ENCODE measurements around the gene TMEM163.

DNA sequence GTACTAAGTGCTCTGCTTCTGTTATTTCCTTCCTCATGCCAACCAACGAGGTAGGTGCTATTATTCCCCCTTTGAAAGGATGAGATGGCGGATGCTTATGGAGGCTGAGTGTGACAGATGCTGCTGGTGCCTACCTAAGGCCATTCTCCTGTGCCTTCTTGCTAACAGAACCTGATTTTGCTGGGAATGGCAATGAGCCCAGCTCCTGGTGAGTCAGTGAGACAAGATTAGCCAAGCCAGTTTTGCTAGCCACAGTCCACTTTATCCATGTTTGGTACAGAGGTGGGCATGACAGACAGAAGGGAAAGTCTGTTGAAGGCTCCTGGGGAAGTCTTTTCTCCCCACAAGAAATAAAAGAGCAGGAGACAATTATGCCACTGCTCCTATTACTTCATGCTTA, 43.7 kb upstream of the TMEM163 start:
- TF ChIP-seq POLR2A (IDR thresholded peaks at IDR 0.05; ENCODE audit: low read length), result no peak
- TF ChIP-seq GATA1 (IDR thresholded peaks at IDR 0.05; ENCODE audit: low read depth, low read length), result no peak
